ENCODE results near the gene AZIN2. TPM values are rescaled to one million over a fixed set of nuclear protein-coding genes. Genes with fewer than 3 reads are reported as not detected.

Gene AZIN2
- total RNA-seq, 1 donor from 2014 or later: 3.5 TPM

DNA sequence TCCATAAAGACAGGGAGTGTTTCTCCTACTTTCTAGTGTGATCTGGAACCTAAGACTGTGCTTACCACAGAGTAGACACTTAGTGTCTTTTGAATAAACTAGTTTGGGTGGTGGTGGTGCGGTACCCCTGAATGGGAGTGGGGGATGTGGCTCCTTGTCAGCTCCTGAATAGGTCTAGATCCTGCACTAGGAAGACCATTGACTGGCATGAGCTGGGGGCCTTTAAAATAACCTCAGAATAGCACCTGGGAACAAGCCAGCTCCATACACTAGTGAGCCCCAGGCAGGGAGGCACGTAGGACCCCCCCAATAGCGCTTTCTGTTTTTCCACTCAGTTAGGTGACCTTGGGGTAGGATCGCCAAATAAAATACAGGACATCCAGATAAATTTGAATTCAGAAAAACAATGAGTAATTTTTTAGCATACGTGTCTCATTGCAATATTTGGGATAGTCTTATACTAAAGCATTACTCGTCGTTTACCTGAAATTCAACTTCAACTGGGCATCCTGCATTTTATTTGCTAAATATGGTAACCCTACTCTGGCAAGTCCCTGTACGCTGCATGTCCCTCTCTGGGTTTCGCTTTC lies 45.6 kb downstream of the AZIN2 start:
- intact Hi-C loops (cut with DNase I): loop anchor here (2.0 to 10.0 kb wide), 4 partner anchors 32 to 241 kb away; no protein-coding TSS in a partner anchor
- Histone ChIP-seq H3K9me3 (no peaks in the 10 kb centered on the region), H3K27ac (peak overlapping the region; percentile 80 to 88), H3K27me3 (no peaks in the 10 kb centered on the region), H3K4me1 (peaks cover 7 to 15% of the 10 kb centered on the region in 2 donors), H3K4me3 (peak overlapping the region; percentile 63 to 79), H3K36me3 (no peaks in the 10 kb centered on the region)
- DNase-seq (ENCODE audit: low spot score in 2 of 2): peak in 1 of 2 donors; percentile 62
- TF ChIP-seq, protein P1, sequence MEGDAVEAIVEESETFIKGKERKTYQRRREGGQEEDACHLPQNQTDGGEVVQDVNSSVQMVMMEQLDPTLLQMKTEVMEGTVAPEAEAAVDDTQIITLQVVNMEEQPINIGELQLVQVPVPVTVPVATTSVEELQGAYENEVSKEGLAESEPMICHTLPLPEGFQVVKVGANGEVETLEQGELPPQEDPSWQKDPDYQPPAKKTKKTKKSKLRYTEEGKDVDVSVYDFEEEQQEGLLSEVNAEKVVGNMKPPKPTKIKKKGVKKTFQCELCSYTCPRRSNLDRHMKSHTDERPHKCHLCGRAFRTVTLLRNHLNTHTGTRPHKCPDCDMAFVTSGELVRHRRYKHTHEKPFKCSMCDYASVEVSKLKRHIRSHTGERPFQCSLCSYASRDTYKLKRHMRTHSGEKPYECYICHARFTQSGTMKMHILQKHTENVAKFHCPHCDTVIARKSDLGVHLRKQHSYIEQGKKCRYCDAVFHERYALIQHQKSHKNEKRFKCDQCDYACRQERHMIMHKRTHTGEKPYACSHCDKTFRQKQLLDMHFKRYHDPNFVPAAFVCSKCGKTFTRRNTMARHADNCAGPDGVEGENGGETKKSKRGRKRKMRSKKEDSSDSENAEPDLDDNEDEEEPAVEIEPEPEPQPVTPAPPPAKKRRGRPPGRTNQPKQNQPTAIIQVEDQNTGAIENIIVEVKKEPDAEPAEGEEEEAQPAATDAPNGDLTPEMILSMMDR (IDR thresholded peaks at IDR 0.05): no peak

- Histone ChIP-seq H3K4me3 (peak overlapping the region; percentile 63 to 79), H3K9me3 (no peaks in the 10 kb centered on the region), H3K27ac (peak overlapping the region; percentile 86 to 88), H3K27me3 (no peaks in the 10 kb centered on the region), H3K4me1 (peaks cover 7 to 15% of the 10 kb centered on the region in 2 donors), H3K36me3 (no peaks in the 10 kb centered on the region)
- intact Hi-C loops (cut with DNase I): loop anchor here (1.0 to 10.0 kb wide), 7 partner anchors 32 to 345 kb away; partner anchors contain the start of genes TRIM62 and ZSCAN20
- DNase-seq (ENCODE audit: low spot score in 2 of 2): peak; percentile 97 to 100
- TF ChIP-seq, protein P1 (IDR thresholded peaks at IDR 0.05): peak; percentile 85 to 89 (median 87)
These were observed 46.3 kb downstream of the AZIN2 start for GRCh38 chr1:33127001-33127823.

DNA sequence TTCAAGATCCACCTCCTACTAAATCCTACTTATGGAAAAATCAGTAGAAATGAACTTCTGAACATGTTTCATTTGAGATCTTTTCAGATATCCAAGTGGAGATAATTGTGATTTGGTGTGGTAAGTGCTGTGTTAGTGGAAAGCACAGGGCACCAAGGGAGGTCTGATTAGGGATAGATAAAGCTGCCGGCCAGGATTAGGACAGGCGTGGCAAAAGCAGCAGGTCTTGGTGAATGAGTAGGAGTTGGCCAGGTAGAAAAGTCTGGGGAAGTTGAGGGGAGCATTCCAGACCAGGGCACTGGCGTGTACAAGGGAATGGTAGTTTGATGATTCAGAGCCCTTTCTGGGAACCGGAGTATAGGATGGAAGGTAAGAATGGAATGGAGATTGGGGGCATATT lies 47.8 kb downstream of the AZIN2 start:
- intact Hi-C loops (cut with DNase I): loop anchor here (5.0 to 10.0 kb wide), 2 partner anchors 166 to 239 kb away; no protein-coding TSS in a partner anchor
- DNase-seq (ENCODE audit: low spot score in 2 of 2): no peak
- H3K27me3 ChIP-seq: no peaks in the 10 kb centered on the region
- peaks cover 7 to 15% of the 10 kb centered on the region in 2 donors for H3K4me1 ChIP-seq
- TF ChIP-seq, protein P1 (IDR thresholded peaks at IDR 0.05): no peak
- H3K4me3 ChIP-seq: no peak overlapping the region
- H3K36me3 ChIP-seq: no peaks in the 10 kb centered on the region
- H3K9me3 ChIP-seq: no peaks in the 10 kb centered on the region
- no peak overlapping the region for H3K27ac ChIP-seq

GRCh38 chr1:33130297-33130696 lies 49.3 kb downstream of the AZIN2 start:
- TF ChIP-seq, protein P1 (IDR thresholded peaks at IDR 0.05): no peak
- no peaks in the 10 kb centered on the region for H3K36me3 ChIP-seq
- no peak overlapping the region for H3K4me3 ChIP-seq

GRCh38 chr1:33131191-33131590 lies 50.2 kb downstream of the AZIN2 start:
- intact Hi-C loops (cut with DNase I): no loop called here
- TF ChIP-seq, protein P1 (IDR thresholded peaks at IDR 0.05): no peak
- no peaks in the 10 kb centered on the region for H3K36me3 ChIP-seq
- peak in 1 of 2 donors; percentile 49 for DNase-seq (ENCODE audit: low spot score in 2 of 2)
- peaks cover 5 to 15% of the 10 kb centered on the region in 2 donors for H3K4me1 ChIP-seq
- no peak overlapping the region for H3K4me3 ChIP-seq
- no peaks in the 10 kb centered on the region for H3K9me3 ChIP-seq
- no peaks in the 10 kb centered on the region for H3K27me3 ChIP-seq
- H3K27ac ChIP-seq: no peak overlapping the region

More at GRCh38 chr1:33130297-33130696, 49.3 kb downstream of the AZIN2 start:
- Histone ChIP-seq H3K27ac (no peak overlapping the region), H3K4me1 (peaks cover 7 to 15% of the 10 kb centered on the region in 2 donors), H3K9me3 (no peaks in the 10 kb centered on the region), H3K27me3 (no peaks in the 10 kb centered on the region)
- DNase-seq (ENCODE audit: low spot score in 2 of 2): no peak
- intact Hi-C loops (cut with DNase I): no loop called here

Measured in ascending aorta (tissue), 2 donors.